Measurements from ENCODE around the gene ARHGEF4.

The ARHGEF4 gene

DNA sequence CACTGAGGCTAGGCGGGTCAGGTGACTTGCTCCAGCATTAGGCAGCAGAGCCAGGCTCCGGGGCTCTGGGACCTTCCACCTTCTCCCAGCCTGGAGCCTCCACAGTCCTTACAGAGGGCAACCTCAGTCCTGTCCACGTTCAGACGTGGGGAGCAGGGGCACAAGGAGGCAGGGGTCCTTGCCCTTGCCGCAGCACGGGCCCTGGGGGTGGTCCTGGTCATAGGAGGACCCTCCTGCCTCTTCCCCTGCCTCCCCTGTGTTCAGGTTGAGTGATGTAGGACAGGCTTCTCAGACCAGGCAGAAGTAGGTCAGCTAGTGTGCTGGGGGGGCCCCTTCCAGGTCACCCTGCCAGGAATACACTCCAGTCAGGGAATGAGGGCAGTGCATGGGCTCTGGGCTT is 5.4 kb upstream of the ARHGEF4 start:
- in situ Hi-C loops (cut with HindIII; ENCODE audit: low sequenced_read_pairs), result no loop called here

DNA sequence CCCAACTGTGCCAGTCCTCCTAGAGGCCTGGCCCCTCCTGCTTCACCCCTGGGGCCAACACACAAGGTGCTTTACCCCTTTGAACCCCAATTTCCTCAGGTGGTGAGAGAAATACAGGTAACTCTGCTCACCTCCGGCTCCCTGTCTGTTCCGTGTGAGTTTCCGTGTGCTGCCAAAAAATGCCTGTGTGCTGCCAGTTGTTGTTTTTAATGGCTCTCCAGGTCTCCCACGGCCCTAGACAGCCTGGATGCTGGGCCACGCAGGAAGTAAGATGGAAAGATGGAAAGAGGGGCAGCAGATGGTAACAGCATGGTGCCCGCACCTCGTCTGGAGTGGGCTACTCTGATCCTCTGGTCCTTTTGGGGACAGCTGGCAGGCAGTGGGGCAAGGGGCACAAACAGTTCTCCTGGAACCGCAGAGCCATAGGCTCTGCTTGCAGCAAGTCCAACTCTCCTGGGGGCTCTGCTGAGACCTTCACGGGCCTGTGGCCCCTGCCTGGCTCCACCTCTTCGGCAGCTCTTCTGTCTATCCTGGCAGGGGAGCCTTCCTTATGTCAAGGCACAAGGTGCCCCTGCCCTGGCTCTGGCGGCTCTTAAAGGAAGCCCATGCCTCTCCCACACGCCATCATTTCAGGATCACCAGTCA is 4.3 kb upstream of the ARHGEF4 start:
- in situ Hi-C loops (cut with HindIII; ENCODE audit: low sequenced_read_pairs), result no loop called here

DNA sequence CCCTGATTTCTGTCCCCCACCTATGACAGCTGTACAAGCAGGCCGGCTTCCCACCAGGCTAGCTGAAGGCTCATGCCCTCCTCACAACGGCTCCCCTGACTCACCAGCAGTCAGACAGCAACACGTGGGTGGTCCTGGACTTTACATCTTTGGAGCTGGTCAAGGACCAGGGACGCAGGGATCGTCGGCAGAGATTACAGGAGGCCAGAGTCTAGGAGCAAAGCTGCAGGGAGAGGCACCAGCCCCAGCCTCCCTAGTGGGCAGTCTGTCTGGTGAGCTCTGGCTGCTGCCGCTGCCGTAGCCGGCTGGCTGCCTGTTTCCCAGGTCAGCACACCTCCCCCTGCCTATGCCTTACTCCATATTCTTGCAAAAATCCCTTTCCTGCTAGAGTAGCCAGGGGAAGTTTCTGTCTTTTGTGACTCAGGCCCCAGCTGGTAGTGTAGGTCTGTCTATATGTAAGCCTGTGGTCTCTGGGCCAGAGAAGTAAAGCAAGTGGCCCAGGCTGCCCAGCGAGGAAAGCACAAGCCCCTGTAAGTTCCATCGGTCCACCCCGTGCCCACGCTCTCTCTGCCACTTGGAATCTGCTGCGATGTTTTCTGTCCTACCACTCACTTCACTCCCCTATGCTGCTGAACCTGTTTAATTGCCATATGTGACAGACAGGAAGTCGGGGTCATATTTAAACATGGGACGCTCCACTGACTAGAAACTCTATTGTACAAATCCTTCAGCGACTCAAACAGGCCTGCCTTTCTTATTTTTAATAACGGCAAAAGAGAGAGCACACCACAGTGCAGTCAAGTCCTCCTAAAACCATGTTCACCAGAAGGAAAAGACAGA is 2.4 kb upstream of the ARHGEF4 start:
- in situ Hi-C loops (cut with HindIII; ENCODE audit: low sequenced_read_pairs), result no loop called here

DNA sequence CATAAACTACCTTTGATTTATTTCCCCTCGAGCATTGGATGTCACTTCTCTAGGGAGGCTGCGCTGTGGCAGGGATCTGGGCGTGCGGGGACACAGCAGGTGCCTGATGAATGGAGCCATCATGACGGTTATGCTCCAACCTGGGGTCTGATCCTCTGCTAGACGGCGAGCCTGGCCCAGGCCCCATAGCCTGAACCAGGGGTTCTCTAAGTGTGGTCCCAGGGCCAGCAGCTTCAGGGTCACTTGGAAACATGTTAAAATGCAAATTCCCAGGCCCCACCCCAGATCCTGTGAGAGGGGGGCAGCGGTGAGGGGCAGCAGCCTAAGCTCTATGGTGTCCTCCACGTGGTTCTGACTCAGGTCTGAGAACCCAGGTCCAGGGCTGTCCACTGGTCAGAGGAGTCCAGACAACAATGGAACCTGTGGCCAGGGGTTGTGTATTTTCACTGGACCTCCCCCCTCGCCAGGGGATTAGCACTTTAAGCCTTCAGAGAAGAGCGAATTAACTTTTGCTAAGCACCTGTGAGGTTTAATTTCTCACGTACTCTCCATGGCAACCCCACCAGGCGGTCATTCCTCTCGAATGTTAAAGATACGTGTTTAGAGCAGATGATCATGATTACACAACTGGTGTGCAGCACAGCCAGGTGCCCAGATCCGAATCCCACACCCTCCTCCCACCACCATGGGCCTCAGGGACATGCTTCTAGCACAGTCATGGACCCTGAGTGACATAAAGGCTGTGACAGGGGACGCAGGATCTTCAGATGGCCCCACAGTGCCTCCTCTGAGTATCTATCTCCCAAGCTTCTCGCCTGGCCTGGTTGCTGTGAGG is 1.6 kb upstream of the ARHGEF4 start:
- in situ Hi-C loops (cut with HindIII; ENCODE audit: low sequenced_read_pairs), result no loop called here

DNA sequence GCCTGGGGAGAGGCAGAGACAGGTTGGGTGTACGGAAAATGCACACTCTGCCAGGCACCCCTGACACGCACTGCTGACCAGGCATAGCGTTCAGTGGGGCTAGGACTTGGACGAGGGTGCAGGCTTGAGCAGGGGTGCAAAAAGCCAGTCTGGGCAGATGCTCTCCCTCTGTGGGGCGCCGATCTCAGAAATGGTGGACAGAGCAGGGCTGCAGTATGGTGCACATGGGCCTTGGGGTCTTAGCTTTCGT is 1.0 kb upstream of the ARHGEF4 start:
- in situ Hi-C loops (cut with HindIII; ENCODE audit: low sequenced_read_pairs), result no loop called here

DNA sequence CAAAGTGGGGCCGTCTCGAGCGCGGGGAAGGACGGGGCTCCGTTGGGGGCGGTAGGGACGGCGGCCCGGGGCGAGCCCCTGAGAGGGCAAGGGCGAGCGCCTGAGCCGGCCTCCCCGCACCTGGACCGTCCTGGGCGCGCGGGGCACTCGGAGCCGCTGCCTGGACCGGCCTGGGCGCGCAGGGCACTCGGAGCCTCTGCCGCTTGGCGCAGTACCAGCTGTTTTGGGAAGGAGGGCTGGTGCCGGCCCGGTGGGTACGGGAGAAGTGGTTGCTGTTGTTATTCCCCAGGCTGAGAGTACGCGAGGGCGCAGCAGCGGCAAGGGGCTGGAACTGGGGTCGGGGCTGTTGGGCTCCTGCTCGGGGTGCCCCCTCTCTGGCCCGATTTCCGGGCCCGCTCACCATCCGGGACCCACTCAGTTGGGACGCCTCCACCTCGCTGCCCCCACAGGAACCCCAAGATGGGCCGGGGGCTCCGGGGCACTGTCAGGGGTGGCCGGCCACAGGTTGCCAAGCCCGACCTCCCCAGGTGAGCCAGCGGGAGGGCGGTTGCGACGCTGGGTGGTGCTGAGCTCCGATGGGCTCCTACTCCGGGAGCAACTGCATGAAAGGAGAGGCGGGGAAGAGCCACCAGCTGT is 579 bp downstream of the ARHGEF4 start:
- in situ Hi-C loops (cut with HindIII; ENCODE audit: low sequenced_read_pairs), result no loop called here

DNA sequence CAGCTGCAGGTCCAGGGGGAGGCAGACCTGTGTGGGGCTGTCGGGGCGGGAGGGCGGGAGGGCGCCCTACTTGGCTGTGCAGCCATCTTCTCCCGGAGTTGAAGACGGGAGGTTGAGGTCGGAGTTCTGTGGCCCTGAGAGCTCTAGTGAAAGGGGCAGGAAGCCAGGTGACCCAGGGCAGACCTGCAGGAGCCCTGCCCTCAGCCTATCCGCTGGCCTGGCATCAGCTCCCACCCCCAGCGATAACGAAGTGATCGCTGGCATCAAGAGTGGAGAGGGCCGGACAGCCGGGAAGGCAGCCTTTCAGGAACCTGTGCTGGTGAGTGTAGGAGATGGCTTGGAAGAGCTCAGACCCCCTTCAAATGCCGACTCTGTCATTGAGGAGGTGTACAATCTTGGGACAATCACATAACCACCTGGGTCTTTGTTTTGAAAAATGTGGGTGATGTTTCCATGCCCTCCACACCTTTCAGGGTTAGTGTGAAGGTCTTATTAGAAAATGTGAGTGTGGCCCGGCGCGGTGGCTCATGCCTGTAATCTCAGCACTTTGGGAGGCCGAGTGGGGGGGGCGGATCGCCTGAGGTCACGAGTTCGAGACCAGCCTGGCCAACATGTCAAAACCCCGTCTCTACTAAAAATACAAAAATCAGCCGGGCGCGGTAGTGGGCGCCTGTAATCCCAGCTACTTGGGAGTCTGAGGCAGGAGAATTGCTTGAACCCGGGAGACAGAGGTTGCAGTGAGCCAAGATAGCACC is 1.3 kb downstream of the ARHGEF4 start:
- in situ Hi-C loops (cut with HindIII; ENCODE audit: low sequenced_read_pairs), result no loop called here

DNA sequence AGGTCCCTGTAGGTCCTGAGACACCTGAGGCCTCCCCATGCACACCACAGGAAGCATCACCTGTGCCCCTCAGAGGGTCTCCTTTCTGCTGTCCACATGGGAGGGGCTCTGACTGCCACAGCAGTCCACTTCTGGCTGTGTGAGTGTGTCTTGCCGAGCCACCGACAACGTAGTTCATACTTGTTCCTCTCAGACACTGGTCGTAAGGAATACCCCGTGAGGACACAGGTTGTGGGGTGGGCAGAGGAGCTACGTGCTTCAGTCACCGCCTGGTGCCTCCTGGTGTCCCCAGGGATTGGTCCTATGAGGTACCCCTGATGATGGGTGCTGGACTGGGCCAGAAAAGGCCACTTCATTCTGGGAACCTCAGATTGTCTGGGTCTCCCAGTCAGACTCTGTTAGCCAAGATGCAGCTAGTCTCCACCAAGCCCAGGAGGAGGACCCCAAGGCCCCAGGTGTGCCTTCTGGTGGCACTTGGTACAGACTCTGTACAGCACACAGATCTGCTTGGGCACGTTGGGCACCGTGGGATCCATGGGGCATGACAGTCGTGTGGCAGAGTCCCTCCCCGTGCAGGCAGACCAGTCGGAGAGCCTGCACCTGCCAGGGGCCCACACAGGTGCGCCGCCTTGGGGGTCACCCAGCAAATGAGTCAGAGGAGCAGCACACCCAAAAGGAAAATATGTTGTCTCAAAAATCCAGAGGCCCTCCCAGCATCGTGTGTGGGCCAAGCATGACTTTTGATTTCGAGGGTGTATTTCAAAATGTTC is 2.5 kb downstream of the ARHGEF4 start:
- in situ Hi-C loops (cut with HindIII; ENCODE audit: low sequenced_read_pairs), result no loop called here

DNA sequence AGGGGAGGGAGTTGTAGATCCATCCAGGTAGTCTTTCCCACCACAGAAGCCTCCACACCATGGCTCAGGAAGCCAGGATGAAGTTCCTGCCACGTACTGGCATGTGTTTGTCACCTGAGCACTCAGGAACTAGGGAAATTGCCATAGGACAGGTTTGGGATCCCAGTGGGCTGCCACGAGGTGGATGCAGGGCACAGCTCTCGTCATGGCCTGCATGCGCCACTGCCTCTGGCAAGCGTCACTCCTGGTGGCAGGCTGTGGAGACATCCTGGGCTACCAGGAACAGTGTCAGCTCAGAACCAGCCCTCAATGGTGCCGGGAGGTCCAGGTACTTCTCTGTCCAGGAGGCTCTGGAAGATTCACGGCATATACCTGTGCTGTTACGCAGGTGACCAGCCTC is 3.8 kb downstream of the ARHGEF4 start:
- in situ Hi-C loops (cut with HindIII; ENCODE audit: low sequenced_read_pairs), result no loop called here

DNA sequence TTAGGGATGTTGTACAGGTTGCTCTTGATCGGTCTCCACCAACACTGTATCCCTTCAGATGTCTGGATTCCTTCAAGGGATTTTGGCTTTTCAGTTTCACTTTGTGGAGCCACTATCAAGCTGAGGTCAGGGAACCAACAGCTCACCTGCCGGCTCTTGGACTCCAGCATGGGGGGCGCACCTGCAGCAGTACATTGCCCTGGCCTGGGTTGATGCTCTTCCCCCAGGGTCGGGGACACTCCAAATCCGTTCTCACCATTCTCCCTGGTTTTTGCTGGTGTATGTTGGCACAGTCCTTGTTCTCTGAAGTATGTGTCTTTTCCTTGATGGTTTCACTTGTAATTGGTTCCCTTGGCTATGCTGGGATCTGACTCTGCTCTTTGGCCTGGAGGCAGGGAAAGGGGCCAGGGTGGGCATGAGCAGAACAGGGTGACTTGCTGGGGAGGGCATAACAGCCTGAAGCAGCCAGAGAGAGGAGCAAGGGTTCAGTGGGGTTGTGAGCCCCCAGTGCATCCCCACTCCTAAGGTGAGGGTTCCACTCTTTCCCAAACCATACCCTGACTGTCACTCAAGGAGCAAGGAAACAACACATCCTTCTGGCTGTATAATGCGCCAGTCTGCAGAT is 5.1 kb downstream of the ARHGEF4 start:
- in situ Hi-C loops (cut with HindIII; ENCODE audit: low sequenced_read_pairs), result no loop called here

DNA sequence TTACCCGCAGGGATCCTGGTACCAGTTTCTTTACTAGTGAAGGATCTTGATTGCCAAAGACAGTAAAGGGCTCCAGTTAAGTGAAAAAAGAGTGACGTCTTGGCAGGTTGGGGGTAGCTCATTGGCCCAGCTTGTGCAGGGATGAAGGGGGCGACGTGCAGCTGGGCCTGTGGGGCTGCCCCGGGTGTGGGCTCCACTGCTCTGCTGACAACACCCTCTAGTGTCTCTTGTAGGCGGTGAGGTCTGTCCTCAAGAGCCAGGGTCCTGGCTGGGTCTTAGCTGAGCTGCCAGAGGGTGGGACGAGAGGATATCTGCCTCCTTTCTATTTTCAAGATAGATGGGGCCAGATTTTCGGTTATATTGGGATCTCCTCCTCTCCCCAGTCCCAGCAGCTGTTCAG is 6.1 kb downstream of the ARHGEF4 start:
- in situ Hi-C loops (cut with HindIII; ENCODE audit: low sequenced_read_pairs), result no loop called here

DNA sequence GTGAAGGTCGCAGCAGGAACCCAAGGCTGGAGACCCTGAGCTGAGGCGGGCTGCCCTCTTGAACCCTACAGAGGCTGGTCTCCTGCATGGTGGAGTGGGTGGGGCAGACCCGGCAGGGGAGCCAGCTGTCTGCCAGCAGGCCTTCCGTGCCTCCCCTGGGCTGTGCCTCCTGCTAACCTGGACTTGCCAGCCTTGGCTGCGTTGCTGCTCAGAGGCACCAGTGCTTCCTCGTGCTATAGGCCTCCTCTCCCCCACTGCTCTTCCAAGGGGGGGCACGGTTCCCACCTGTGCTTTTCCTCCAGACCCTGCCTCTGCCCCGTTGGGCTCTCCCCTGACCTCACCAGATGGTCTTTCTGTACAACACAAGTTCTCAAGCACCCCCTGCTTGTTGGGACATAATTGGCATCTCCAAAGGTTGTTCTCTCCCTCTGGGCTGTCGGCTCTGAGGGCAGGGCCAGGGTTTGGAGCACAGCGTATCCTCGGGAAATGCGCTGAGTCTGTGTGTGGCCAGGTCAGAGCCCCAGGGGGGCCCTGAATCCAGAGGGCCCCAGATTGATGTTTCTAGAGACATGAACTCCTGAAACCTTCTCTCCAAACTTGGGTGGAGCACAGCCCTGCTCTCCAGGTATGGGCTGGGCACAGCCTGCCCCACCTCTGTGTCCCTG is 6.7 kb downstream of the ARHGEF4 start:
- in situ Hi-C loops (cut with HindIII; ENCODE audit: low sequenced_read_pairs), result no loop called here

DNA sequence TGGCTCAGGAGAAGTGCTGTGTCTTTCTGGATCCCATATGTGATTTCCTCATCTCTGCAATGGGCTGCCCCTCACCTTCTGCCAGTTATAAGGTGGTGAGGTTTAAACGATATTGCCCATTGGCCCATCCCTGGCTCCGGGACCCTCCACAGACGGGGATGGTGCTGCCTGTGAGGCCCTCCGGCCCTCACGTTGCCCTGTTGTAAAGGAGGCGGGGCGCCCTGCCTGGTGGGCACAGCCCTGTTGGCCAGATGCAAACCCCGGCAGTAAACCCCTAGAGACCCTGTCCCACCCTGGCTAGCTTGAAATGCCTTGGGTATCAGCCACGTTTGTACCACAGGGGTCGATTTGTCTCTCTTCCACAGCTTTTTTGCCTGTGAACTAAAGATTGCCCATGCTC is 7.4 kb downstream of the ARHGEF4 start:
- in situ Hi-C loops (cut with HindIII; ENCODE audit: low sequenced_read_pairs), result no loop called here

DNA sequence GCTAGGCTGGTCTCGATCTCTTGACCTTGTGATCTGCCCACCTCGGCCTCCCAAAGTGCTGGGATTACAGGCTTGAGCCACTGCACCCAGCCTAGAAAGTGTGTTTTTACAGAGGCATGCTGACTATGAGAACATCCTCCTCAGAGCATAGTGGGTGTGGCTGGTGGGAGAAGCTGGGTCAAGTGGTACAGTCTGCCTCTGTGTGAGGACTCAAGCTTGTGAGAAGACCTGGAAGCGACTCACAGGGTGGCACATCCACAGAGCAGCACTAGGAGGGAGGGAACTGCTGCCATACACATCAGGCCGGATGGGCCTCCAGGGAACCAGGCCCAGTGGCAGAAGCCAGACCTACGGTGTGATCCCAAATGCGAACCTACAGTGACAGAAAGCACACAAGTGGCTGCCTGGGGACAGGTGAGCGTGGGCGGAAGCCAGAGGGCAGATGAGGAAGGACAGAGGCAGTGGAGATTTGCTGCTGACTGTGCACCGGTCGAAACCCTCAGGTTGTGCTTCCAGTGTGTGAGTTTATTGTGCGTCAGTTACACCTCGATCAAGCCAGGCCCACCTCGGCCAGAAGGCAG is 8.9 kb downstream of the ARHGEF4 start:
- in situ Hi-C loops (cut with HindIII; ENCODE audit: low sequenced_read_pairs), result no loop called here

DNA sequence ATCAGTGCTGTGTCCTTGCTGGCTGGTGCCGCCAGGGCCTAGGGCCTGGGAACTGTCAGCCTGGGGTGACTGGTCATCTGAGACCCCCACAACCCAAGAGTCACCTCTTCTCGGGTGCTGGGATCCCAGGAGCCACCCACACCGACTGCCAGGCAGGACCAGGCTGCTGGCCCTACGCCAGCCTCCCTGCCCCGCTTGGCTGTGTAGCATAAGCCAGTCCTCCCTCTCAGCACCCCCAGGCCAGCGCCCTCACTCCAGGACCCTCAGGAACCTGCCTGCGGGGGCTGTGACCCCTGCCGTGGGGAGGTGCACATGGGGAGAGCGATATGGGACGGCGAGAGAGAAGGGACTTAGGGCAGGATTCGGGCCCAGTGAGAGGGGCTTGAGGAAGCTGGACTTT is 9.5 kb downstream of the ARHGEF4 start:
- in situ Hi-C loops (cut with HindIII; ENCODE audit: low sequenced_read_pairs), result no loop called here

DNA sequence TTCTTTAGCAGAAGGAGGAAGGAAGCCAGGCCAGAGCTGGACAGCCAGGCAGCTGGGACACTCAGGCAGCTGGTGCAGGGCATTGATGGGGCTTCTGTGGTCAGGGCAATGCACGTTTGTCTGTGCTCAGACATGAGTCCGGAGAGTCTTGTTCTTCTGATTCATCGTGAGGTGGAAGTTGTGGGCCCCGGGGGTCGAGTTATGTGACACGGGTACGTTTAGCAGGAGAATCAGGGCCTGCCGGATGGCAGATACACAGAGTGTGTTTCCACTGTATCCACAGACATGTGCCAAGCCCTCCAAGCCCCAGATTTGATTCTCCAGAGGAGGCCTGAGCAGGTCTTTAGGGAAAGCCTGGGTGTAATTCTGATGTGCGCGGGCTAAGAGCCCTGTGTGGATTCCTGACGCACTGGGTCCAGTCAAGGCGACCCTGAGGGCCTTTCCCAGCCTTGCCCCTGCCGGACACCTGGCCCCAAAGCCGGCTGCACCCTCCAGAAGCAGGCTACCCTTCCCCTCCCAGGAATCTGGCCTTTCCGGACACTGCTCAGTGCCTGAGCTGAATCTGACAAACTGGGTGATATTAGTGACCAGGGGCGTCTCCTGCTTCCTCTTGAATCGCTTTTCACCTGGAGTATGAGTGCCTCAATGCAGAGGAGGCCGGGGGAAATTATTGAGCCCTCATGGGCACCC is 10.1 kb downstream of the ARHGEF4 start:
- in situ Hi-C loops (cut with HindIII; ENCODE audit: low sequenced_read_pairs), result no loop called here

DNA sequence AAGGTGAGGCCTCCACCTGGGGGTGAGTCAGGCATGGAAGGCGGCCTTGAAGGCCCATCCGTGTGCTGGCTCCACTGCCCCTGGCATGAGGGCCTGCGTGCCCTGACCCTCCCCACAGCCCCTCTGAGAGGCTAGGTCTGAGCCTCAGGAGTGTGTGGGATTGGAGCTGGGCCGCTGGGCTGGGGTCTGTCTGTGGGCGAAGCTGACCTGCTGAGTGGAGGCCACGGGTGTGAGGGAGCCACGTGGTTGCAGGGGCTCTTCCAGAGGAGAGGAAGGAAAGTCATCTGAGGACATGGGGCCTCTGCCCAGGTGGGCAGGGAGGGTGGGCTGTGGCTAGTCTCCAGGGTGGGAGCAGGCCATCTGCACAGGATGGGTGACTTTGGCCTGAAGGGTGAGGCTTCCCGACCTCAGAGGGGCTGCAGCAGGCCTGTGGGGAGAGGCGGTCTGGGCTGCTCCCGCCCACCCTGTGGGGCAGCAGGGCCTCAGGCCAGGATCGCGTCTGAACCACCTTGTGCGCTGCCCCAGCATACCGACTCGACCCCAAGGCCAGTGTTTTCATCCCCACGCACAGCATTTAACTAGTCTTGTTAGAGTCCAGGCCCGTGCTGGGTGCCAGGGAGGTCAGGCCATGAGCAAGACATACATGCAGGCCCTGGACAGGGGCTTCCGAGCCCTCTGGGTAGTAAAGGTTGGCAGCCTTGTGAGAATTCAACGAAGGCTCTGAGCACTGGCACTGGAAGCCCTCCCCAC is 11.2 kb downstream of the ARHGEF4 start:
- in situ Hi-C loops (cut with HindIII; ENCODE audit: low sequenced_read_pairs), result no loop called here
